ENCODE results near the gene GXYLT2.
"Not testable (repeated sequence)": the region's sequence is repeated elsewhere in the genome, so short reads cannot be mapped to it uniquely, and the experiment has no call there.

GXYLT2 gene

DNA sequence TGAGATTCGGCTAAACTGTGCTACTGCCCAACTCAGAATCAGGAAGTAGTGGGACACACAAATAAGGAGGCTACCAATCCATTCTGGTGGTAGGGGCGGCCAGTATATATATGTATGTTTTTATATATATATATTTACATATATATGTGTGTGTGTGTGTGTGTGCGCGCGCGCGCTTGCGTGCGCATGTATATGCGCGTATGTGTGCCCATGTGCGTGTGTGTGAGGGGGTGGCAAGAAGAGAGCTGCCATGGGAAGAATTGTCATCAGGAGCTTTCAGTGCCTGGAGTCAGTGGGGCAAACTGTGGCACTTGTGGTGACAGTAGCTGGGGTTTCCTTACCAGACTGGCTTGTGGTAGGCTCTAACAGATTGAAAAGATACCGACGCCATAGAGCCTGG lies 26.5 kb downstream of the GXYLT2 start:
- H3K4me1 ChIP-seq = no peaks in the 10 kb centered on the region
- DNase-seq = no peak
- H3K36me3 ChIP-seq = no peaks in the 10 kb centered on the region
- TF ChIP-seq, protein P1, sequence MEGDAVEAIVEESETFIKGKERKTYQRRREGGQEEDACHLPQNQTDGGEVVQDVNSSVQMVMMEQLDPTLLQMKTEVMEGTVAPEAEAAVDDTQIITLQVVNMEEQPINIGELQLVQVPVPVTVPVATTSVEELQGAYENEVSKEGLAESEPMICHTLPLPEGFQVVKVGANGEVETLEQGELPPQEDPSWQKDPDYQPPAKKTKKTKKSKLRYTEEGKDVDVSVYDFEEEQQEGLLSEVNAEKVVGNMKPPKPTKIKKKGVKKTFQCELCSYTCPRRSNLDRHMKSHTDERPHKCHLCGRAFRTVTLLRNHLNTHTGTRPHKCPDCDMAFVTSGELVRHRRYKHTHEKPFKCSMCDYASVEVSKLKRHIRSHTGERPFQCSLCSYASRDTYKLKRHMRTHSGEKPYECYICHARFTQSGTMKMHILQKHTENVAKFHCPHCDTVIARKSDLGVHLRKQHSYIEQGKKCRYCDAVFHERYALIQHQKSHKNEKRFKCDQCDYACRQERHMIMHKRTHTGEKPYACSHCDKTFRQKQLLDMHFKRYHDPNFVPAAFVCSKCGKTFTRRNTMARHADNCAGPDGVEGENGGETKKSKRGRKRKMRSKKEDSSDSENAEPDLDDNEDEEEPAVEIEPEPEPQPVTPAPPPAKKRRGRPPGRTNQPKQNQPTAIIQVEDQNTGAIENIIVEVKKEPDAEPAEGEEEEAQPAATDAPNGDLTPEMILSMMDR (IDR thresholded peaks at IDR 0.05; ENCODE audit: low read depth, low read length) = no peak
- no peaks in the 10 kb centered on the region for H3K9me3 ChIP-seq
- no peaks in the 10 kb centered on the region for H3K27me3 ChIP-seq
- no peak overlapping the region for H3K4me3 ChIP-seq (ENCODE audit: low read depth, low read length)

DNA sequence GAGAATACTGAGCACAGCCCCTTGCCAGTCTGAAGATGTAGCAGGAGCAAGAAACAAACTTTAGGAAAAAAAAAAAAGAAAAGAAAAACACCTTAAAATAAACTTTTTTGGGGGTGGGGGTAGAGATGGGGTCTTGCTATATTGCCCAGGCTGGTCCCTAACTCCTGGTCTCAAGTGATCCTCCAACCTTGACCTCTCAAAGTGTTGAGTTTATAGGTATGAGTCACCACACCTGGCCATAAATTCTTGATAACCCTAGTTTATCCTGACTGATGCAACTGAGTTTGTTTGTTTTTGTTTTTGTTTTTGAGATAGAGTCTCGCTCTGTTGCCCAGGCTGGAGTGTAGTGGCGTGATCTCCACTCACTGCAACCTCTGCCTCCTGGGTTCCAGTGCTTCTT lies 28.4 kb downstream of the GXYLT2 start:
- no peaks in the 10 kb centered on the region for H3K36me3 ChIP-seq
- no peaks in the 10 kb centered on the region for H3K4me1 ChIP-seq
- no peaks in the 10 kb centered on the region for H3K27me3 ChIP-seq
- DNase-seq = no peak
- no peak overlapping the region for H3K4me3 ChIP-seq (ENCODE audit: low read depth, low read length)
- H3K9me3 ChIP-seq = no peaks in the 10 kb centered on the region
- TF ChIP-seq, protein P1 (IDR thresholded peaks at IDR 0.05; ENCODE audit: low read depth, low read length) = no peak

DNA sequence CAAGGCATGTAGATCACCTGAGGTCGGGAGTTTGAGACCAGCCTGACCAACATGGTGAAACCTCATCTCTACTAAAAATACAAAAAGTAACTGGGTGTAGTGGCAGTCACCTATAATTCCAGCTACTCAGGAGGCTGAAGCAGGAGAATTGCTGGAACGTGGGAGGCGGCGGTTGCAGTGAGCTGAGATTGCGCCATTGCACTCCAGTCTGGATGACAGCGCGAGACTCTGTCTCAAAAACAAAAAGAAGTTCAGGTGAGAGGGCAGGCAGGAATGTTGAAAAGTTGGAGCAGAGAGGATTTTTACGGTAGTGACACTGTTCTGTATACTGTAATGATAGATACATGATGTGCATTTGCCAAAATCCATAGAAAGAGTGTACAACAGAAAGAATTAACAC lies 31.7 kb downstream of the GXYLT2 start:
- no peaks in the 10 kb centered on the region for H3K27me3 ChIP-seq
- H3K9me3 ChIP-seq = no peaks in the 10 kb centered on the region
- no peak overlapping the region for H3K4me3 ChIP-seq (ENCODE audit: low read depth, low read length)
- no peaks in the 10 kb centered on the region for H3K4me1 ChIP-seq
- TF ChIP-seq, protein P1 (IDR thresholded peaks at IDR 0.05; ENCODE audit: low read depth, low read length) = no peak
- H3K36me3 ChIP-seq = no peaks in the 10 kb centered on the region
- DNase-seq = no peak

DNA sequence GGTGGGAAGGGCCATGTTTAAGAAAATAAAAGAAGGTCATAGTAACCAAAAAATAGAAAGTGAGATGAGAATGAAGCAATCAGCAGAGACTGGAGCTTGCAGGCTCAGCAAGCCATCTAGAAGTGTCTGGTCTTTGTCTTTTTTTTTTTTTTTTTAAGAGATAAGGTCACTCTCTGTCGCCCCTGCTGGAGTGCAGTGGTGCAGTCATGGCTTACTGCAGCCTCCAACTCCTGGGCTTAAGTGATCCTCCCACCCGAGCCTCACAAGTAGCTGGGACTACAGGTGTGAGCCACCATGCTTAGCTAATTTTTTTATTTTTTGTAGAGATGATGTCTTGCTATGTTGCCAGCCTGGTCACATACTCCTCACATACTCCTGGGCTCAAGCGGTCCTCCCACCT lies 36.2 kb downstream of the GXYLT2 start:
- no peak overlapping the region for H3K4me3 ChIP-seq (ENCODE audit: low read depth, low read length)
- H3K4me1 ChIP-seq = no peaks in the 10 kb centered on the region
- H3K27me3 ChIP-seq = no peaks in the 10 kb centered on the region
- H3K36me3 ChIP-seq = no peaks in the 10 kb centered on the region
- peak; percentile 16 for DNase-seq
- H3K9me3 ChIP-seq = no peaks in the 10 kb centered on the region
- TF ChIP-seq, protein P1 (IDR thresholded peaks at IDR 0.05; ENCODE audit: low read depth, low read length) = peak; percentile 47

DNA sequence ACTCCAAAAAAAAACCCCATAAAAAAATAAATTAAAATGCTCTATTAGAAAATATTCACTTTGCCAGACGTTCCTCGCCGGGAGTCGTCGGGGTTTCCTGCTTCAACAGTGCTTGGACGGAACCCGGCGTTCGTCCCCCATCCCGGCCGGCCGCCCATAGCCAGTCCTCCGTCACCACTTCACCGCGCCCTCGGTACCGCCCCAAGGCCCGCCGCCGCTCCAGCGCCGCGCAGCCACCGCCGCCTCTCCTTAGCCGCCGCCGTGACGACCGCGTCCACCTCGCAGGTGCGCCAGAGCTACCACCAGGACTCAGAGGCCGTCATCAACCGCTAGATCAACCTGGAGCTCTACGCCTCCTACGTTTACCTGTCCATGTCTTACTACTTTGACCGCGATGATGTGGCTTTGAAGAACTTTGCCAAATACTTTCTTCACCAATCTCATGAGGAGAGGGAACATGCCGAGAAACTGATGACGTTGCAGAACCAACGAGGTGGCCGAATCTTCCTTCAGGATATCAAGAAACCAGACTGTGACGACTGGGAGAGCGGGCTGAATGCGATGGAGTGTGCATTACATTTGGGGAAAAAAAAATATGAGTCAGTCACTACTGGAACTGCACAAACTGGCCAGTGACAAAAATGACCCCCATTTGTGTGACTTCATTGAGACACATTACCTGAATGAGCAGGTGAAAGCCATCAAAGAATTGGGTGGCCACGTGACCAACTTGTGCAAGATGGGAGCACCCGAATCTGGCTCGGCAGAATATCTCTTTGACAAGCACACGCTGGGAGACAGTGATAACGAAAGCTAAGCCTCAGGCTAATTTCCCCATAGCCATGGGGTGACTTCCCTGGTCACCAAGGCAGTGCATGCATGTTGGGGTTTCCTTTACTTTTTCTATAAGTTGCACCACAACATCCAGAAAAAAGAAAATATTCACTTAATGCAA lies 41.2 kb downstream of the GXYLT2 start:
- not testable (repeated sequence) for H3K27me3 ChIP-seq; DNase-seq; H3K9me3 ChIP-seq; H3K4me1 ChIP-seq; H3K36me3 ChIP-seq; H3K4me3 ChIP-seq (ENCODE audit: low read depth, low read length)

DNA sequence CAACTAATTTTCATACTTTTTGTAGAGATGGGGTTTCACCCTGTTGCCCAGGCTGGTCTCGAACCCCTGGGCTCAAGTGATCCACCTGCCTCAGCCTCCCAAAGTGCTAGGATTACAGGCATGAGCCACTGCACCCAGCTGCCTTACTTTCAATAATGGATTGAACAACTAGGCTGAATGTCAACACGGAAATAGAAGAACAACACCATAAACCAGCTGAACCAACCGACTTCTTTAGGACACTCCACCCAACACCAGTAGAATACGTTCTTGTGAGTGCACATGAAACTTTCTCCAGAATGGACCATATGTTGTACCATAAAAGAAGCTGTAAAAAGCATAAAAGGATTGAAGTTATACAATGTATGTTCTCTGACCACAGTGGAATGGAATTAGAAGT lies 42.9 kb downstream of the GXYLT2 start:
- no peak overlapping the region for H3K4me3 ChIP-seq (ENCODE audit: low read depth, low read length)
- H3K27me3 ChIP-seq = no peaks in the 10 kb centered on the region
- TF ChIP-seq, protein P1 (IDR thresholded peaks at IDR 0.05; ENCODE audit: low read depth, low read length) = no peak
- no peaks in the 10 kb centered on the region for H3K4me1 ChIP-seq
- H3K36me3 ChIP-seq = no peaks in the 10 kb centered on the region
- H3K9me3 ChIP-seq = no peaks in the 10 kb centered on the region
- no peak for DNase-seq
